Endothelial cell of umbilical vein (primary cell): ENCODE measurements around the gene ASMT. TPM values are rescaled to one million over a fixed set of nuclear protein-coding genes. Genes with fewer than 3 reads are reported as not detected.

ENCODE experiments used
- BruUV-seq: library from RNA; stranded (reverse); fragments of 400-500 nt; replicated peaks from 2 replicates; lab custom pipeline; 2021; lab: Mats Ljungman, UMichigan
- CTCF ChIA-PET: fragments of 300-600, 350-600 bp; sonication (Branson Sonifier 250); formaldehyde crosslinking; loops from one replicate; lab custom pipeline; 2021; ENCODE audit warnings: antibody characterized with exemption, inconsistent platforms; lab: Charles Lee
- POLR2A ChIA-PET: fragments of 300-600, 350-600 bp; sonication (Branson Sonifier 250); formaldehyde crosslinking; loops from one replicate; lab custom pipeline; 2021; ENCODE audit warnings: antibody characterized with exemption, inconsistent platforms; lab: Charles Lee
- DNase-seq: peaks from one replicate; pipeline ENCODE4 v3.0.0-alpha.2; 2011; ENCODE audit warnings: low read depth, low spot score
- FAIRE-seq: peaks from 2 replicates; lab custom pipeline; 2011; peaks lifted over from hg19 to GRCh38; lab: Jason Lieb, UNC
- H2AFZ ChIP-seq: 2 replicates; pipeline ENCODE4 v1.6.0; 2012; ENCODE audit warnings: low read depth, low read length, control low read depth, inconsistent platforms
- H3K27ac ChIP-seq: 2 replicates; pipeline ENCODE4 v1.5.1; 2011; ENCODE audit warnings: low read depth, mild to moderate bottlenecking, control low read depth, low read length, moderate library complexity; ENCODE audit not compliant: insufficient read depth
- H3K27me3 ChIP-seq, 2 experiments: 2 replicates each; pipeline versions ENCODE4 v1.6.0 to v1.6.1; 2011; ENCODE audit warnings: low read length in 2 of 2, mixed read lengths in 1 of 2; ENCODE audit not compliant: control insufficient read depth in 2 of 2, insufficient read depth in 2 of 2
- H3K36me3 ChIP-seq, 2 experiments: 2 replicates in 1 of 2; 3 replicates in 1 of 2; pipeline ENCODE4 v1.5.1; 2011; ENCODE audit warnings: low read length in 2 of 2, mild to moderate bottlenecking in 1 of 2, moderate library complexity in 1 of 2; ENCODE audit not compliant: control insufficient read depth in 2 of 2, insufficient read depth in 2 of 2; ENCODE audit errors: extremely low read depth in 1 of 2
- H3K4me1 ChIP-seq: 3 replicates; pipeline ENCODE4 v1.5.1; 2011; ENCODE audit warnings: mild to moderate bottlenecking, low read length; ENCODE audit not compliant: control insufficient read depth, insufficient read depth; ENCODE audit errors: extremely low read depth
- H3K4me2 ChIP-seq: 2 replicates; pipeline ENCODE4 v1.6.1; 2011; ENCODE audit warnings: low read length, control low read depth, mixed read lengths; ENCODE audit not compliant: insufficient read depth
- H3K4me3 ChIP-seq, 3 experiments: fragments of 200-600 bp in 1 of 3; sonication (generic), shearing (Covaris generic) in 1 of 3; replicated peaks in 1 of 3; 2 replicates each; pipeline ENCODE4 v1.5.1; 2011 to 2016; ENCODE audit warnings: control low read depth in 3 of 3, low read length in 3 of 3, mild to moderate bottlenecking in 2 of 3, inconsistent platforms in 1 of 3, low read depth in 1 of 3, moderate library complexity in 1 of 3; ENCODE audit not compliant: insufficient read depth in 1 of 3
- H3K79me2 ChIP-seq: 2 replicates; pipeline ENCODE4 v1.6.0; 2012; ENCODE audit warnings: low read length, inconsistent platforms; ENCODE audit not compliant: control insufficient read depth, insufficient read depth
- H3K9ac ChIP-seq: replicated peaks from 2 replicates; pipeline ENCODE3; 2011; ENCODE audit warnings: low read length, control low read depth; ENCODE audit not compliant: insufficient read depth; ENCODE audit errors: extremely low read depth
- H3K9me1 ChIP-seq: replicated peaks from 3 replicates; pipeline ENCODE4 v1.6.0; 2011; ENCODE audit warnings: mild to moderate bottlenecking, low read length; ENCODE audit not compliant: control insufficient read depth, insufficient read depth; ENCODE audit errors: extremely low read depth
- H3K9me3 ChIP-seq: replicated peaks from 2 replicates; pipeline ENCODE4 v1.5.1; 2012; ENCODE audit warnings: low read length, inconsistent platforms; ENCODE audit not compliant: control insufficient read depth, insufficient read depth
- H4K20me1 ChIP-seq: replicated peaks from 2 replicates; pipeline ENCODE3; 2011; ENCODE audit warnings: mild to moderate bottlenecking, low read length; ENCODE audit not compliant: control insufficient read depth, insufficient read depth; ENCODE audit errors: extremely low read depth
- EZH2 ChIP-seq: IDR thresholded peaks from 2 replicates; pipeline ENCODE4 v1.6.1; 2012; ENCODE audit warnings: borderline replicate concordance, low read depth, mild to moderate bottlenecking, moderate library complexity, low read length, inconsistent platforms; ENCODE audit not compliant: severe bottlenecking
- GATA2 ChIP-seq: IDR thresholded peaks from 2 replicates; pipeline ENCODE4 v1.7.0; 2011; ENCODE audit warnings: low read depth, mild to moderate bottlenecking, moderate library complexity, mixed read lengths, low read length; ENCODE audit not compliant: insufficient read length, insufficient read depth
- JUN ChIP-seq: IDR thresholded peaks from 2 replicates; pipeline ENCODE4 v1.6.1; 2011; ENCODE audit warnings: borderline replicate concordance, low read depth; ENCODE audit not compliant: insufficient read length, insufficient read depth
- POLR2AphosphoS5 ChIP-seq: IDR thresholded peaks from 2 replicates; pipeline ENCODE4 v1.6.1; 2012; ENCODE audit warnings: low read depth, mild to moderate bottlenecking, control low read depth, low read length, moderate library complexity; ENCODE audit not compliant: insufficient read depth
- dilution Hi-C: fragments of 300-500 bp; cut with MboI; formaldehyde crosslinking; loops from one replicate; pipeline ENCODE4 v1.15.0; 2019; ENCODE audit warnings: low sequenced_read_pairs; ENCODE audit not compliant: extremely low pct_ligation_motif_present
- intact Hi-C: fragments of 100-400 bp; cut with micrococcal nuclease; formaldehyde crosslinking; loops from one replicate; pipeline ENCODE4 v1.10.0; 2022
- polyA plus RNA-seq, 4 experiments: library from polyadenylated mRNA; depleted of rRNA in 3 of 4; stranded (reverse) in 3 of 4; unstranded in 1 of 4; fragments of >200 nt; gene quantifications; 2 replicates each; pipeline versions ENCODE4 v1.2.1 to v1.2.3, GENCODE V29; 2011 to 2012; ENCODE audit warnings: missing spikeins in 1 of 4
- total RNA-seq: library from RNA; stranded (reverse); gene quantifications from 2 replicates; pipeline ENCODE4 v1.2.3, GENCODE V29; 2021
- TF ChIP-seq, protein P1 (sequence below), 2 donors: IDR thresholded peaks; 1 replicate in 1 of 2; 2 replicates in 1 of 2; pipeline ENCODE4 v1.5.1; 2011; ENCODE audit warnings: low read length in 2 of 2, mild to moderate bottlenecking in 2 of 2, moderate library complexity in 2 of 2, control low read depth in 1 of 2, inconsistent platforms in 1 of 2, low read depth in 1 of 2; ENCODE audit not compliant: insufficient read depth in 1 of 2; ENCODE audit errors: extremely low read depth in 1 of 2
- TF ChIP-seq, protein P2 (sequence below): IDR thresholded peaks from 2 replicates; pipeline ENCODE4 v1.6.1; 2011; ENCODE audit not compliant: insufficient read depth, insufficient read length

Gene ASMT
- total and polyA plus RNA-seq, 2 donors (not counting 3 experiments of a cell fraction or from before 2014, with no cell fraction given): not detected

- TF ChIP-seq, protein P1, sequence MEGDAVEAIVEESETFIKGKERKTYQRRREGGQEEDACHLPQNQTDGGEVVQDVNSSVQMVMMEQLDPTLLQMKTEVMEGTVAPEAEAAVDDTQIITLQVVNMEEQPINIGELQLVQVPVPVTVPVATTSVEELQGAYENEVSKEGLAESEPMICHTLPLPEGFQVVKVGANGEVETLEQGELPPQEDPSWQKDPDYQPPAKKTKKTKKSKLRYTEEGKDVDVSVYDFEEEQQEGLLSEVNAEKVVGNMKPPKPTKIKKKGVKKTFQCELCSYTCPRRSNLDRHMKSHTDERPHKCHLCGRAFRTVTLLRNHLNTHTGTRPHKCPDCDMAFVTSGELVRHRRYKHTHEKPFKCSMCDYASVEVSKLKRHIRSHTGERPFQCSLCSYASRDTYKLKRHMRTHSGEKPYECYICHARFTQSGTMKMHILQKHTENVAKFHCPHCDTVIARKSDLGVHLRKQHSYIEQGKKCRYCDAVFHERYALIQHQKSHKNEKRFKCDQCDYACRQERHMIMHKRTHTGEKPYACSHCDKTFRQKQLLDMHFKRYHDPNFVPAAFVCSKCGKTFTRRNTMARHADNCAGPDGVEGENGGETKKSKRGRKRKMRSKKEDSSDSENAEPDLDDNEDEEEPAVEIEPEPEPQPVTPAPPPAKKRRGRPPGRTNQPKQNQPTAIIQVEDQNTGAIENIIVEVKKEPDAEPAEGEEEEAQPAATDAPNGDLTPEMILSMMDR (IDR thresholded peaks at IDR 0.05; ENCODE audit: extremely low read depth in 1 of 2, insufficient read depth in 1 of 2, low read depth in 1 of 2, low read length in 2 of 2): no peak
- TF ChIP-seq, protein P2, sequence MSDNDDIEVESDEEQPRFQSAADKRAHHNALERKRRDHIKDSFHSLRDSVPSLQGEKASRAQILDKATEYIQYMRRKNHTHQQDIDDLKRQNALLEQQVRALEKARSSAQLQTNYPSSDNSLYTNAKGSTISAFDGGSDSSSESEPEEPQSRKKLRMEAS: no peak
- no peak for TF ChIP-seq JUN
- no peak for TF ChIP-seq POLR2AphosphoS5
- no peak for TF ChIP-seq GATA2
- TF ChIP-seq EZH2: no peak
- POLR2A ChIA-PET: no interaction called here
- Histone ChIP-seq H2AFZ (no peak overlapping the region), H3K9me1 (no peaks in the 10 kb centered on the region), H3K27me3 (no peaks in the 10 kb centered on the region), H3K79me2 (peaks cover 51% of the 10 kb centered on the region), H3K4me1 (peaks cover 2% of the 10 kb centered on the region), H3K9ac (no peak overlapping the region), H3K9me3 (no peaks in the 10 kb centered on the region), H3K36me3 (peaks cover 26 to 65% of the 10 kb centered on the region in 2 experiments), H3K4me2 (no peak overlapping the region), H4K20me1 (no peaks in the 10 kb centered on the region), H3K4me3 (no peak overlapping the region), H3K27ac (no peak overlapping the region)
- CTCF ChIA-PET: no interaction called here
- no peak for DNase-seq
- intact Hi-C loops (no loop called here), dilution Hi-C loops (no loop called here)
- no TSS peak for BruUV-seq
- FAIRE-seq: no peak
These were observed 18.0 kb upstream of the ASMT start for GRCh38 chrX:1596676-1597344.
